ENCODE results near the gene RAB36. TPM values are rescaled to one million over a fixed set of nuclear protein-coding genes. Genes with fewer than 3 reads are reported as not detected.
A peak's percentile ranks its signal among the peaks of the same experiment; 100 is the strongest.

Gene RAB36
- total and polyA plus RNA-seq, 9 of the 15 experiments (the other 6 are each of a cell fraction or from before 2014, with no cell fraction given) = 0.04 to 0.50 (median 0.08) TPM; not detected in 3

- Histone ChIP-seq H3K9me3 (replicated peaks; ENCODE audit: control insufficient read depth, insufficient read depth, low read depth, low read length) (no peaks in the 10 kb centered on the region), H3K9me1 (ENCODE audit: control insufficient read depth, insufficient read depth, low read length) (peaks cover 4% of the 10 kb centered on the region), H3K36me3 (ENCODE audit: control insufficient read depth, insufficient read depth, low read length) (no peaks in the 10 kb centered on the region), H3K4me3 (no peak overlapping the region), H4K20me1 (replicated peaks; ENCODE audit: control insufficient read depth, insufficient read depth, low read length) (peaks cover 41% of the 10 kb centered on the region), H3K79me2 (ENCODE audit: control insufficient read depth, insufficient read depth, low read length) (no peaks in the 10 kb centered on the region), H3K27me3 (ENCODE audit: control insufficient read depth in 2 of 2, insufficient read depth in 2 of 2, low read length in 2 of 2) (peaks cover 50 to 67% of the 10 kb centered on the region in 2 experiments), H3K4me2 (ENCODE audit: insufficient read depth, low read length) (no peak overlapping the region), H3K4me1 (replicated peaks in 1 of 2; ENCODE audit: control insufficient read depth in 2 of 2, insufficient read depth in 2 of 2, low read length in 2 of 2) (0 out of 5 replicates have a peak, but pooled peaks cover 0 to 3% of the 10 kb centered on the region in 2 experiments), H3K9ac (ENCODE audit: insufficient read depth in 1 of 2, low read depth in 2 of 2, low read length in 2 of 2) (no peak overlapping the region), H3K27ac (ENCODE audit: extremely low read depth, low read depth, low read length) (no peak overlapping the region), H2AFZ (ENCODE audit: low read depth, low read length) (no peak overlapping the region)
- no peak for FAIRE-seq
- ChIA-PET CTCF (ENCODE audit: low intra/inter-chr PET ratio) (interaction anchor here (0.5 to 12.0 kb wide), 3 partner anchors 8 to 173 kb away, joined by 3 to 549 read pairs (median 5); no protein-coding TSS in a partner anchor), POLR2A (interaction anchor here (0.7 to 8.6 kb wide), 12 partner anchors 8 to 244 kb away, joined by 3 to 74 read pairs (median 6); partner anchors contain the start of genes BCR, IGLL5, RAB36 and RSPH14)
- in situ Hi-C loops (cut with MboI) (no loop called here), intact Hi-C loops (cut with micrococcal nuclease) (no loop called here)
- no peak for DNase-seq (ENCODE audit: extremely low read depth in 1 of 4, low spot score in 3 of 4)
- BruUV-seq (replicated peaks) = no TSS peak
- WGBS (ENCODE audit: insufficient coverage, low coverage, missing lambda C conversion rate) = 1% methylated on average over 6 of the region's 6 CpGs
- no peak for ATAC-seq
- TF ChIP-seq GTF2F1 (IDR thresholded peaks at IDR 0.05; ENCODE audit: low read depth, low read length) (peak; percentile 54; the same call in 1 of the 2 replicates), MEF2D (tag; conservative IDR thresholded peaks at IDR 0.05; ENCODE audit: low read depth) (no peak), ZNF316 (IDR thresholded peaks at IDR 0.05) (no peak), RB1 (IDR thresholded peaks at IDR 0.05; ENCODE audit: low read depth) (no peak), PRDM10 (IDR thresholded peaks at IDR 0.05; ENCODE audit: partially characterized antibody) (no peak), MAFK (IDR thresholded peaks at IDR 0.05; ENCODE audit: low read length) (peak; percentile 23; the same call in 1 of the 2 replicates), E2F1 (CRISPR knock-in tag; IDR thresholded peaks at IDR 0.05) (0 out of 2 replicates have a peak, but pooled peaks have one; percentile 52), ZBTB7A (IDR thresholded peaks at IDR 0.05; ENCODE audit: borderline replicate concordance, control insufficient read depth, low read depth, low read length) (0 out of 2 replicates have a peak, but pooled peaks have one; percentile 1), FOXK1 (CRISPR knock-in tag; IDR thresholded peaks at IDR 0.05; ENCODE audit: borderline replicate concordance) (no peak), RNF2 (IDR thresholded peaks at IDR 0.05) (no peak), RREB1 (CRISPR knock-in tag; IDR thresholded peaks at IDR 0.05) (no peak)
Measured at GRCh38 chr22:23131931-23132330, 13.3 kb upstream of the RAB36 start.

All from K562 (cell line).